ENCODE data around the gene CCL14. TPM values are rescaled to one million over a fixed set of nuclear protein-coding genes. Genes with fewer than 3 reads are reported as not detected.

The CCL14 gene
- total RNA-seq, 1 donor, result not detected

DNA sequence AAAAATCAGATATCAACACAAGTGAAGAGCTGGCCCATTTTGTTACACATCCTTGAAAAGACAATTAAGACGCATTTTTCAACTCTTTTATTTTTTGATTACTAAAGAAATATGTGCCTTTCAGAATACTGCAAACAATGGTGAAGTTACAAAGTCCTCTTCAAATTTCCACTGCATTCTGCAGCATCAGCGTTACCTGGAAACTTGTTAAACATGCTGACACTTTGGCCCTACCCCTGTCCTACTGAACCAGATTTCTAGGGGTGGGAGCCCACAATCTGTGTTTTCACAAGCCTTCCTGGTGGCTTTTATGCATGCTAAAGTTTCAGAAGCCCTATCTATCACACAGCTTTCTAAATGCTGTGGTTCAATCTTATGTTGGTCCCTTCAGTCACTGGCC lies 4.5 kb upstream of the CCL14 start:
- no peak for DNase-seq (ENCODE audit: low read depth)
- no peak for TF ChIP-seq CTCF (IDR thresholded peaks at IDR 0.05; ENCODE audit: insufficient read depth, low read depth, low read length)
- H3K4me3 ChIP-seq (ENCODE audit: low read depth, low read length), result no peak overlapping the region

- TF ChIP-seq CTCF (IDR thresholded peaks at IDR 0.05; ENCODE audit: insufficient read depth, low read depth, low read length), result no peak
- H3K4me3 ChIP-seq (ENCODE audit: low read depth, low read length), result no peak overlapping the region
- DNase-seq (ENCODE audit: low read depth), result no peak
Observed at GRCh38 chr17:35988164-35988563, 1.6 kb upstream of the CCL14 start.

DNA sequence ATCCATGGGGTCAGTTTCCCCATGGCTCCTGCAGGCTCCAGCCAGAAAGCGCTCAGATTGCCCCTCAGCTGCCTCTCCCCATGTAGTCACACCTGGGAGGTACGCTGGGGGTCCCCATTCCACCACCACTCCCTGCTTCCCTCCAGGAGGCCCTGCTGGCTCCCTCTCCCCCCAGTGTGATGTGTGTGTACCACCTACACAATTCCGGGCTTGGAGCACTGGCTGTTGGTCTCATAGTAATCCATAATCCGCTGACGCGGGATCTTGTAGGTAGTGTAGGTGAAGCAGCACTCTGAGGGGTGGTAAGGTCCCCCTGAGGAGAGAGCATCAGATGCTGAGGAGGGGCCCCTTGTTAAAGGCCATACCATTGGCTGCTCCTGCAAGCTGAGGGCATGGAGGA lies 2.4 kb downstream of the CCL14 start:
- no peak for TF ChIP-seq CTCF (IDR thresholded peaks at IDR 0.05; ENCODE audit: insufficient read depth, low read depth, low read length)
- DNase-seq (ENCODE audit: low read depth), result no peak
- no peak overlapping the region for H3K4me3 ChIP-seq (ENCODE audit: low read depth, low read length)

DNA sequence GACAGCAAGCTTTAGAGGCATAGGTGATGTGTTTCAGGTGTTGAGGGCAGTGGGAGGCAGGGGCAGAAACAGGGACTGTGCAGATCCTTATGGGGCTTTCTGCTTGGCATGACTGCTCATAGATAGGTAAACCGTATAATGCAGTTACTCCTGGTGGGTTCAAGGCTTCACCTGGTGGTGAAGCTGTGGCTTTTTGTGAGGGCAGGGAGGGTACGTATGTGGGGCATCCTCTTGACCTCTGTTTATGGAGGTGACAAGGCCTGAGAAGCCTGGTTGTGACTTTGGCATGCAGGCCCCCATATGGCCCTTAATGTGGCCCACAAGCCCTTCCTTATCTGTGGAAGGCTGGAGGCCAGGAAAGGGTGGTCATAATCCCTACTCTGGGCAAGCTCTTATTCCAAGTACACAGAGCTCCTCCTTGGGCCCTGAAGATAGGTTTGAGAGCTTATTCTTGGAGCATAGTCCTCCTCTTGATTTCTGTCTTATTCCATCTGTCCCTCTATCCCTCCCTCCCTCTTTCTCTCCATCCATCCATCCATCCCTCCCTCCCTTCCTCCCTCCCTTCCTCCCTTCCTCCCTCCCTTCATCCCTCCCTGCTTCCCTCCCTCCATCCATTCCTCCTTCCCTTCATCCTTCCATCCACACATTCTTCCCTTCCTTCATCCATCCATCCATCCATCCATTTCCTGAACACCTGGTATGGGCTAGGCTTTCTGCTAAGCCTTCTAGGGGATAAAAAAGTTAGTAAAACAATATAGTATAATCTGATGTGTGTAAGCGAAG lies 3.9 kb downstream of the CCL14 start:
- DNase-seq (ENCODE audit: low read depth), result no peak
- no peak overlapping the region for H3K4me3 ChIP-seq (ENCODE audit: low read depth, low read length)
- no peak for TF ChIP-seq CTCF (IDR thresholded peaks at IDR 0.05; ENCODE audit: insufficient read depth, low read depth, low read length)

GRCh38 chr17:35981908-35982330 lies 4.6 kb downstream of the CCL14 start:
- no peak overlapping the region for H3K4me3 ChIP-seq (ENCODE audit: low read depth, low read length)
- no peak for TF ChIP-seq CTCF (IDR thresholded peaks at IDR 0.05; ENCODE audit: insufficient read depth, low read depth, low read length)
- DNase-seq (ENCODE audit: low read depth), result no peak

DNA sequence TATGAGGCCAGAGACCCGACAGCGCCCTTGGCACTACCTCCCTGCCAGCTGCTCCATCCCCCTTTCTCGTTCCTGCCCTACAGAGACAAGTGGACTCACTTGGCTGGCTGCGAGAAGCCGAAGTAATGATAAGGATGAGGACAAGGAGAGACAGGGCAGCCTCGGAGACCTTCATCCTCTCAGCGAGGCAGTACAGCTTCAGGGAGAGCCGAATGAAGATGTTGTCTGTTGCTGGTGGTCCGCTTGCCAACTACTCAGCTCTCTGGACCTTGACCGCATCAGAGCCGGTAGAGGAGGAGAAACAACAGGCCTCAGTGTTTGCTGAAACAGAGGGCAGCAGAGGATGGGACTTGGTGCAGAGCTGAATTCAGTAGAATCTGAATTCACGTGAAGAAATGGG lies 5.3 kb downstream of the CCL14 start, which contains the start of gene CCL16:
TSS of gene CCL16 (minus strand) at position 252 of the 400 bp plus-strand sequence. CDS start at position 175, 77 bp downstream.
- no peak for TF ChIP-seq CTCF (IDR thresholded peaks at IDR 0.05; ENCODE audit: insufficient read depth, low read depth, low read length)
- DNase-seq (ENCODE audit: low read depth), result no peak
- no peak within 1 kb of the TSS for H3K4me3 ChIP-seq (ENCODE audit: low read depth, low read length)

GRCh38 chr17:35978346-35978745 lies 8.2 kb downstream of the CCL14 start:
- H3K4me3 ChIP-seq (ENCODE audit: low read depth, low read length), result no peak overlapping the region
- no peak for DNase-seq (ENCODE audit: low read depth)
- no peak for TF ChIP-seq CTCF (IDR thresholded peaks at IDR 0.05; ENCODE audit: insufficient read depth, low read depth, low read length)

Data from fibroblast of villous mesenchyme (primary cell).